ENCODE results near the gene LRRC58.

The LRRC58 gene

DNA sequence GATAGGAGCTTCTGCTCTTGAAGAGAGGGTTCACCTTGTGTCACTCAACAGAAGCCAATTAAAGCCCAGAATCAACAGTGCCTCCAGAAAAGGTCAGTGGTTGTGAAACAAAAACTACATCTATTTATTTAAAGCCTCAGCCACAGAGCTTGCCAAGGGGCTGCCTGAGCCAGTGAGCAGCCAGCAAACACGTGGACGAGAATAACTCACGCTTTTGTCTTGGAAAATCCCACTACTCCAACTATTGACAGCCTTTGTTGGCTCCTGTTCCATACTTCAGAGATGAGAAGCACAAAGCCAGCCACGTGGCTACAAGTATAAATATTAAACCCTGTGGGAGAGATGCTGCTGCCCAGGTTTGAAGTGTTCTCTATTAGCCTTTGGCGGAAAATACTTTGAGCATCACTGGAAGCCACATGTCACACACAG is 74.4 kb downstream of the LRRC58 start:
- no peaks in the 10 kb centered on the region for H3K4me1 Mint-ChIP-seq
- peaks cover 22% of the 10 kb centered on the region for H3K27me3 Mint-ChIP-seq
- H3K9me3 Mint-ChIP-seq = no peaks in the 10 kb centered on the region
- no peak overlapping the region for H3K4me3 Mint-ChIP-seq
- H3K36me3 Mint-ChIP-seq = no peaks in the 10 kb centered on the region
- H3K27ac Mint-ChIP-seq = no peak overlapping the region
